ENCODE measurements around the gene CNKSR2. TPM values are rescaled to one million over a fixed set of nuclear protein-coding genes. Genes with fewer than 3 reads are reported as not detected.
A peak's percentile ranks its signal among the peaks of the same experiment; 100 is the strongest.

The CNKSR2 gene
- total RNA-seq, 1 experiment from 2014 or later = 52.9 TPM

DNA sequence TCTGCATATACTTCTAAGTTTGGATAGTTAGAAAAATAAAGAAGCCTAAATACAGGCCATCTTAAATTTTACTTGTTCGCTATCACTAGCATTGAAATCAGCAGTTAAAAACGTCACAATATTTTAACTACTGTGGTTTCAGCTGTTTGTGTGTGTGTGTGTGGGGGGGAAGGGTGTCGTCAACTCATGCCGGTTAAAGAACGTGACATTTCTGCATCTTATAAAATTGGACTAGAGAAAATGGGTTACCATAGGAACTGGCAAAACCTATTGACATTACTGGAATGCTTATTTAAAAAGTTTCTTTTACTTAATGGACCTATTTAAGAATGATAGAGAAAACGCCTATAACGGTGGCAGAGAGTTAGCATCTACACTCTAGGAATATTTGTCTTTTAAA, 1.2 kb upstream of the CNKSR2 start:
- no peak for TF ChIP-seq CTCF (conservative IDR thresholded peaks at IDR 0.05)
- H3K23me2 ChIP-seq (ENCODE audit: insufficient read length, low read depth, low read length, poor library complexity, severe bottlenecking) = peaks cover 15% of the 10 kb centered on the region
- no peak overlapping the region for H2AK5ac ChIP-seq (ENCODE audit: insufficient read length, low read length)
- no peaks in the 10 kb centered on the region for H3K4me1 ChIP-seq (ENCODE audit: insufficient read depth, low read length)
- Mint-ChIP-seq H3K27me3 (ENCODE audit: low read depth) (peaks cover 21% of the 10 kb centered on the region), H3K4me3 (peak overlapping the region; percentile 55 to 69; a peak in 4 of 5 replicates), H3K9me3 (peaks cover 0 to 22% of the 10 kb centered on the region in 2 experiments; a peak in 3 of 5 replicates), H3K27ac (no peak overlapping the region), H3K4me1 (peaks cover 13 to 30% of the 10 kb centered on the region in 2 experiments), H3K36me3 (ENCODE audit: insufficient read depth in 1 of 3, low read depth in 3 of 3) (no peaks in the 10 kb centered on the region; a peak in 1 of 7 replicates)
- no peak overlapping the region for H3K14ac ChIP-seq (ENCODE audit: insufficient read depth, low read length)
- no peak overlapping the region for H3K56ac ChIP-seq (ENCODE audit: insufficient read length, low read depth, low read length)
- no peaks in the 10 kb centered on the region for H3K79me1 ChIP-seq (ENCODE audit: insufficient read depth, low read depth, low read length, poor library complexity, severe bottlenecking)
- no peak overlapping the region for H2BK15ac ChIP-seq (ENCODE audit: low read depth, low read length)
- H2BK5ac ChIP-seq (ENCODE audit: insufficient read length, low read length) = no peak overlapping the region
- H3K27ac ChIP-seq (ENCODE audit: insufficient read length, low read depth, low read length) = no peak overlapping the region
- no peak overlapping the region for H4K5ac ChIP-seq (ENCODE audit: insufficient read length, low read depth, low read length)
- H3K9ac ChIP-seq (ENCODE audit: extremely low read depth, insufficient read length, low read length) = no peak overlapping the region
- H3K4ac ChIP-seq (ENCODE audit: low read depth, low read length) = no peak overlapping the region
- no peaks in the 10 kb centered on the region for H3K9me3 ChIP-seq (ENCODE audit: control insufficient read depth, low read depth, low read length)
- no peak overlapping the region for H3T11ph ChIP-seq (ENCODE audit: low read length)
- no peaks in the 10 kb centered on the region for H3K27me3 ChIP-seq (ENCODE audit: insufficient read depth, low read length)
- no peak overlapping the region for H2BK20ac ChIP-seq (ENCODE audit: low read depth, low read length, poor library complexity, severe bottlenecking)
- no peak overlapping the region for H3K4me2 ChIP-seq (ENCODE audit: insufficient read depth, insufficient read length, low read length)
- H3K79me2 ChIP-seq (ENCODE audit: insufficient read depth, low read length) = no peaks in the 10 kb centered on the region
- H2BK12ac ChIP-seq (ENCODE audit: insufficient read length, low read depth, low read length) = no peak overlapping the region
- no peak for DNase-seq
- H3K18ac ChIP-seq (ENCODE audit: insufficient read length, low read depth, low read length) = no peak overlapping the region
- no peak overlapping the region for H2BK120ac ChIP-seq (ENCODE audit: low read depth, low read length, poor library complexity, severe bottlenecking)
- no peaks in the 10 kb centered on the region for H4K20me1 ChIP-seq (ENCODE audit: control insufficient read depth, insufficient read depth, insufficient read length)
- no peak overlapping the region for H4K91ac ChIP-seq (ENCODE audit: insufficient read length, low read depth, low read length)
- no CpG with 5 or more reads among the region's 7 CpGs for WGBS (ENCODE audit: extremely low coverage, insufficient read length, low lambda C conversion rate)
- no peak overlapping the region for H2AFZ ChIP-seq (ENCODE audit: low read length)
- H4K8ac ChIP-seq (replicated peaks; ENCODE audit: insufficient read length, low read depth, low read length) = no peak overlapping the region
- no peak overlapping the region for H3K23ac ChIP-seq (ENCODE audit: insufficient read length, low read depth, low read length)
